Stimulated activated CD4-positive, alpha-beta T cell treated with anti-CD3 and anti-CD28 coated beads, Interleukin-4, amount 100 ng/mL, for 24 hours (primary cell): ENCODE data around the gene TOMM22.

ENCODE experiments used
- DNase-seq: peaks from one replicate; pipeline ENCODE4 v3.0.0-alpha.2; 2020

Gene TOMM22

DNA sequence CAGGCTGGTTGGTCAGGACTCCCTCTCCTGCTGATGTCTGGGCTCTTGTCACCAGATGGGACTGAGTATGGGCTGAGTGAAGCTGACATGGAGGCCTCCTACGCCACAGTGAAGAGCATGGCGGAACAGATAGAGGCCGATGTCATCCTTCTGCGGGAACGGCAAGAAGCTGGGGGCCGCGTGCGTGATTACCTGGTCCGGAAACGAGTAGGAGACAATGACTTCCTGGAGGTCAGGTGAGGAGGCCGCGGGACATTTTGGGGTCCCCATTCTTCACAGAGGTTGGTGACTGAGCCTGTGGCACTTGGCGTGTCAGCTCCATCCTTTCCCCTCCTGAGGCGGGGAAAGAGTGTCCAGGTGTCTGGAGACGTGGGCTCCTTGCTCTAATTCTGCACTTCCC is 34.1 kb downstream of the TOMM22 start:
- no peak for DNase-seq

DNA sequence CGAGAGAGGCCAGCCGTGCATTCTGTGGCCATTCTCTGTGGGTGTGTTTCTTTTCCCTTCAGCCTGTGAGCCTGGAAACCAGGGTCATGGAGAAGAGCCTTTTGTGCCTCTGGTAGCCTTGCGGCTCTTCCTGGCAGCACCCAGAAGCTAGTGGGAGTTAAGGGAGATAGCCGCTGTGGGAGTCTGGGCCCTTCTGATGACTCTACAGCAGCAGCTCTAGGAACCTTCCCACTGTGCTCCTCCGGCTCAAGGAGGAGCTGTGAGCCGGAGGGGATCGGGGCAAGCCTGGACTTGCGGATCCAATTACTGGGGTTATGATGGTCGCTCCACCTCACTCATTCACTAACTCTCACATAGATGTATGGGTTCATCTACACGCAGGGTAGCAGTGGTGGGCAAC is 34.5 kb downstream of the TOMM22 start:
- DNase-seq = no peak

- DNase-seq = no peak
Measured at GRCh38 chr22:38716826-38717225, 35.1 kb downstream of the TOMM22 start.

DNA sequence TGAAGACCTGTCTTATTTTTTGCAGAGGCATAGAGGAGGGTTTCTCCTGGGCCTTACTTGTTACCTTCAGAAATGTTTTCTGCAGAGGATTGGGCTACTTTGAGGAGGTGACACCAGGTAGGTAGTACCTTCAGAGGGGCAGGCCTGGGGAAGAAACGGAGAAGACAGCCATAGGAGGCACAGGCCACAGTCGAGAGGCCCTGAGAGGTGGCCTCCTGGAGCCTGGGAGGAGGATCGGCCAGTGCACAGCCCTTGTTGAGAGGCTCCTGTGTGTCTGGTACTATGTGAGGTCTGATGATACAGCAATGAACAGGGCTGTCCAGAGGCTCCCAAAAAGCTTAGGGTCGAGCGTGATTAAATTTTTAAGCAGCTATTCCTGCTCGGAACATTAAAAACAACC is 35.5 kb downstream of the TOMM22 start:
- DNase-seq = no peak

DNA sequence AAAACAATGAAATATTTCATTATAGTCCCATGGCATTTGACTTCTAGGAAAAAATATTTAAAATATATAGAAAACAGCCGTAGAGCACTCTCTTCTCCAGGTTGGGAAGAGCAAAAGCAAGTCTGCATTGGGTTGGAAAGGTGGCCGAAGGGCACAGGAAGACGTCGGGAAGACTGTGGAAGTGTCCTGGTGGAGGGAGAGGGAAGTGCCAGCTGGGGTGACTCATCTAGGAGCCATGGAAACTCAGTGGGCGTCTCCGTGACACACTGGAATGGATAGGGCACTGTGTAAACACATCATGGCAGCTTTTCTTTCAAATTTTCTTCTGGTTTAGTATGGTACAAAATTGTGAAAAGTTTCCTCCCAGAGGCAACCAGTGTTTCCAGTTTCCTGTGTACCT is 36.7 kb downstream of the TOMM22 start:
- no peak for DNase-seq

- no peak for DNase-seq
Measured at GRCh38 chr22:38719196-38719595, 37.4 kb downstream of the TOMM22 start.

DNA sequence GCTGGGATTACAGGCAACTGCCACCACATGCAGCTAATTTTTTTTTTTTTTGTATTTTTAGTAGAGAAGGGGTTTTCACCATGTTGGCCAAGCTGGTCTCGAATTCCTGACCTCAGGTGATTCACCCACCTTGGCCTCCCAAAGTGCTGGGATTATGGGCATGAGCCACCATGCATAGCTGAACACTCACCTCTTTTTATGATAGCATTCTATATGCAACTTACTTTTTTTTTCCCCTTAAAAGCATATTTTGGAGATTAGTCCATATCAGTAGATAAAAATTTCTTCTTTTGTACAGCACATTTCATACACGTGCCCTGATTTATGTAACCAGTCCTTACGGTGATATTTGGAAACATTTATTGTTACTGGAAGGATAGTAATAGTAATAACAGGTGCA is 38.6 kb downstream of the TOMM22 start:
- no peak for DNase-seq

GRCh38 chr22:38721551-38721950 is 39.8 kb downstream of the TOMM22 start:
- DNase-seq = no peak

DNA sequence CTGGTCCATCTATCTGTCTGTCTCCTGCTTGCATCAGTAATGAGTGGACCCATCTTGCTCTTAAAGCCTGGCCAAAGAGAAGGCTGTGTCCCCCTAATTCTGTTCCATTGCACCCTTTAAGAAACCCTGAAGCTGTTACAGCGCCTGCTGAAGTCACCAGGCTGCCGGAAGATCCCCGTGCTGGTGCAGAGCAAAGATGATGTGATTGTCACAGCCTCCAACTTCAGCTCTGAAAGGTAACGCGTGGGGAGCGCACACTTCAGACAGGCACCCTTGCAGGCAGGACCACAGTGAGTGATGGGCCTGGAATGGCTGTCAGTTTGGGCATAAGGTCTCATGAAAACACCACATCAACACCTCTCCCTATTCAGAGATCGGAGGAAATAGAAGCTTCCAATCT is 42.4 kb downstream of the TOMM22 start:
- no peak for DNase-seq

- DNase-seq = peak; percentile 31
Measured at GRCh38 chr22:38724926-38725571, 43.3 kb downstream of the TOMM22 start.

GRCh38 chr22:38725900-38726655 is 44.3 kb downstream of the TOMM22 start:
- no peak for DNase-seq

DNA sequence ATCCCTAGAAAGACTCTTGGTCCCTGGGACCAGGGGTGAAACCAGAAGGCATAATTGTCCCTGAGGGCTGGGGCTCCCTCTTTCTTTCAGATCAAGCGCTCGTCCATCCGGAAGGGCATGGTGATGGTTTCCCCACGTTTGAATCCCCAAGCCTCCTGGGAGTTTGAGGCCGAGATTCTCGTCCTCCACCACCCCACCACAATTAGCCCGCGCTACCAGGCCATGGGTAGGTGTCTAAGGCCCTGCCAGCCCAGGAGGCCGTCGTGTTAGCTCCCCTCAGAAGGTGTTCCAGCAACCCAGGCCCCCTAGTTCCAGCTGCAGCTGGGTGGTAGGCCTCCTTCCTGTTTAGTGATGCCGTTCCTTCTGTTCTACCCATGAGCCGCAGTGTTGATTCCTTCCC is 45.4 kb downstream of the TOMM22 start:
- DNase-seq = no peak

DNA sequence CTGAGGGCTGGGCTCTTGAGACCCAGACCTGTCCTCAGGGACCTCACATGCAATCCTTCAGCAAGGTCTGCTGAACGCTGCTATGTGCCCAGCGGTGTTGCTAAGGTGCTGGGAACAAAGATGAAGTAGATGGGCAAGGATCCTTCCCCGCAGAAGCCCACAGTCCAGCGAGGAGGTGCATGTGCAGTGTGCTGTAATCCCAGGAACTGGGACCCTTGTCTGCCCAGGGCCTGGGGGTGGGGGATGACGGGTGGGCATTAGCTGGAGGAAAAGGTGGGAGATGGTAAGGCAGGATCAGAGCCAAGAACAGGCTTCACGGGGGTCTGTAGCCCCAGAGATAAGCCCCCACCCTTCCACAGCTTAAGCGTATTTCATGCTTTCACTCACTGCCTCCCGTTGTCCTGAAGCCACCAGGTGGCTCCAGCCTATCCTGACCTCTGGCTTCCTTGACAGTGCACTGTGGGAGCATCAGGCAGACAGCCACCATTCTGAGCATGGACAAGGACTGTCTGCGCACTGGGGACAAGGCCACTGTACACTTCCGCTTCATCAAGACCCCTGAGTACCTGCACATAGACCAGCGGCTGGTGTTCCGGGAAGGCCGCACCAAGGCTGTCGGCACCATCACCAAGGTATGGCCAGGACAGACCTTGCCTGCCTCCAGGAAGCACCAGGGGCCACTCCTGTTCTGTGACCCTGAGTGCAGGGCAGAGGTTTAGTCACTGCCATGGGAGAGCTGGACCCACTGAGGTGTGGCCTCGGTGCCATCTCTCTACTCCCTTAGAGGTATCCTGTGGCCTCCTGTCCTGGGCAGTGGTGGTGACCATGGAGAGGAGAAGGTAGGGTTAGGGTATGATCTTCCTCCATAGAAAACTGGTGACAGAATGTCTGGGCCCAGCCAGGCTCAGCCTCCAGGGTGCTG is 46.0 kb downstream of the TOMM22 start:
- no peak for DNase-seq

GRCh38 chr22:38728871-38729796 is 47.4 kb downstream of the TOMM22 start:
- no peak for DNase-seq

DNA sequence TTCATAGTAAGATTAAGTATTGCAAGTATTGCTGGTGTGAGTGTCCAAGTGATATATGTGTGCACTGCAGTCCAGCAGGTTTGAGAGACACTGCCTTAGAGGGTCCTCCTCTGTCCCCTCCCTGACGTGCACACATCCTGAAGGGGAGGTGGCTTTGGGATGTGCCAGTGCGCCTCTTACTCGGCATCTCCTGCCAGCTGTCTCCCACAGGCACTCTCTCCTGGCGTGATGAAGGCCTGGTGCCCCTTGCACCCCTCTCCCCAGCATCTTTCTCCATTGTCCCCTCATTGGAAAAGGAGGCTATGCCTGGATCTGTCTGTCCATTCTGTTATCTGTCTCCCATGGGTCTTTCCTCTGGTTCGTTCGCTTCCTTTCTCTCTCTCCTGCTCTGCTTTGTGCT is 48.2 kb downstream of the TOMM22 start:
- DNase-seq = no peak

DNA sequence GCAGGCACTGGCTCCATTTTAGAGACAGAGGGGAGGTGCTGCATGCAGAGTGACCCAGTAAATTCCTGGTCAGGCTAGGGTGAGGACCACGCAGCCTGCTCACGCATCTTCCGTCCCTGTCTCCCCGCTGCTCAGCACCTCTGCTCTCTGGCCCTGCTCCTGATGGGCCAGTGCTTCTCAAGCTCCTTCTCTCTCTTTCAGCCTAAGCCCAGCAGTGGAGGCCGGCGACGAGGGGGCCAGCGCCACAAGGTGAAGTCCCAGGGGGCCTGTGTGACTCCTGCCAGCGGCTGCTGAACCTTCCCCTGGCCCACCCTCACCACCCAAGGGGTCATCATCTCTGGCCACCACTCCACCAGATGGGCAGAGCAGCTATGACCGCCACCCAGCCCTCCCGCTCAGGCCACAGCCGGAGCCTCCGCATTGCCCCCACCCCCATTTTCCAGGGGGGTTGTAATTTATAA is 48.7 kb downstream of the TOMM22 start:
- DNase-seq = no peak

DNA sequence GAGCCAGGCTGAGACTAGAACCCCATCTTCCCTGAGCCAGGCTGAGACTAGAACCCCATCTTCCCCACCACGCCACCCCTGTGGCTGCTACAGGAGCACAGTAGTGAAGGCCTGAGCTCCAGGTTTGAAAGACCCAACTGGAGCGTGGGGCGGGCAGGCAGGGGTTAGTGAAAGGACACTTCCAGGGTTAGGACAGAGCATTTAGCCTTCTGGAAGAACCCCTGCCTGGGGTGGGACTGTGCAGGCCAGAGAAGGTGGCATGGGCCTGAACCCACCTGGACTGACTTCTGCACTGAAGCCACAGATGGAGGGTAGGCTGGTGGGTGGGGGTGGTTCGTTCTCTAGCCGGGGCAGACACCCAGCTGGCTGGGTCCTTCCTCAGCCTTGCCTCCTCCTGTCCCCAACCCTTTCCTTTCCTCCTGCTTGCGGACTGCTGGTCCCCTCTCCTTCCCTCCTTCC is 50.0 kb downstream of the TOMM22 start:
- DNase-seq = no peak

- no peak for DNase-seq
Measured at GRCh38 chr22:38732251-38732815, 50.6 kb downstream of the TOMM22 start.

DNA sequence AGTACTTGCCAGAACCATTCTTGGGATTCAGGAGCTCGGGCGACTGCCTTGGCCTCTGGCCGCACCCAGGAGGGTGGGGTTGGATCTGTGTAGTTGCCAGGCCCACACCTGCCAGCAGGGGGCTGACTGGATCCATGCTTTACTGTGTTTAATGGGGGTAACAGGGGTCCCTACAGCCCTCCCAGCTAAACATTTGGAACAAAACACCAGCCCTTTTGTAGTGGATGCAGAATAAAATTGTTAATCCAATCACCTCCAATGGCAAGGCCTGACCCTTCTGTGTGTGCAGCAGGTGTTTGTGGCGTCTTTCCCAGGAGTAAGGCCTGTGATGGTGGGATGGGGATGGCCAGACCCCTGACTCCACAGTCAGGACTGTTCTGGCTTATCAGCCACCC is 51.6 kb downstream of the TOMM22 start:
- peak; percentile 58 for DNase-seq

DNA sequence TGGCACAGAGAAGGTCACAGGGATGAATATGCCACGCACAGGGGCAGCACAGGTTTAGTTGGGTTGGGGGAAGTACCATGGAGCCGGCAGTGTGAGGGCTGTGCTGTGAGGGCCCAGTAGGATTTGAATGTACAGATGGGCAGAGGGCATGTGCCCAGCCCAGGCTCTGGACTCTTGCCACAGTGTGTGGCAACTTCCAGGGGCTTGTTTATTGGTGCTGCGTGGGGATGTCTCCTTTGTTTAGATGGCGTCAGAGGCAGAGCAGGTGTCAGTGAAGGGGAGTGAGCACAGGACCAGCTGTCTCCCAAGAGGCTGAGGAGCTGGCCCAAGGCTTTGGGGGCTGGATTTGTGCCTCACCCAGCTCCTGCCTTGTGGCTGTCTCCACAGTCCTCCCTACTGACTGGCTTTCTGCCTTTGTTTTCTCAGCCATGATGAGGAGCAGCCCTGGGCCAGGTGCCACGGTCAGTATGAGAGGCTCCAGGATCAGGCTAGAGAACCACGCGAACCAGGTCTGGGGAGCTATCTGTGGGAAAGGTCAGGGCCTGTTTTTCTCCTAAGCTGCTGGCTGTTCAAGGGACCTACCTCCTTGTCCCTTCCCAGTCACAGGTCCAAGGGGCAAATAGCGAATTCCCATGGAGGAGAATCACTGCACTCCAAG is 52.1 kb downstream of the TOMM22 start:
- DNase-seq = no peak

- no peak for DNase-seq
Measured at GRCh38 chr22:38734421-38735100, 52.8 kb downstream of the TOMM22 start.
